Ishikawa (cell line): ENCODE measurements around the gene SEMA3B.

Experiments
- CEBPB ChIP-seq: IDR thresholded peaks from 2 replicates; pipeline ENCODE4 v1.6.1; 2012
- CREB1 ChIP-seq: IDR thresholded peaks from 2 replicates; pipeline ENCODE4 v1.6.1; 2012; ENCODE audit warnings: low read depth
- EGR1 ChIP-seq: IDR thresholded peaks from 2 replicates; pipeline ENCODE4 v1.6.1; 2012
- EP300 ChIP-seq: IDR thresholded peaks from 2 replicates; pipeline ENCODE4 v1.6.1; 2012; ENCODE audit warnings: borderline replicate concordance
- FOXM1 ChIP-seq: IDR thresholded peaks from 2 replicates; pipeline ENCODE4 v1.6.1; 2012; ENCODE audit warnings: low read depth, borderline replicate concordance
- NFIC ChIP-seq: IDR thresholded peaks from 2 replicates; pipeline ENCODE4 v1.6.1; 2012
- RAD21 ChIP-seq: IDR thresholded peaks from 2 replicates; pipeline ENCODE4 v1.6.1; 2012; ENCODE audit warnings: low read depth
- REST ChIP-seq: IDR thresholded peaks from 2 replicates; pipeline ENCODE4 v1.6.1; 2012; ENCODE audit warnings: low read depth, mild to moderate bottlenecking
- TAF1 ChIP-seq: IDR thresholded peaks from 2 replicates; pipeline ENCODE4 v1.6.1; 2012; ENCODE audit warnings: low read depth, mild to moderate bottlenecking
- TCF12 ChIP-seq: IDR thresholded peaks from 2 replicates; pipeline ENCODE4 v1.6.1; 2012; ENCODE audit warnings: low read depth
- TEAD4 ChIP-seq: IDR thresholded peaks from 2 replicates; pipeline ENCODE4 v1.6.1; 2012
- USF1 ChIP-seq: IDR thresholded peaks from 2 replicates; pipeline ENCODE4 v1.6.1; 2012
- YY1 ChIP-seq: IDR thresholded peaks from 2 replicates; pipeline ENCODE4 v1.6.1; 2012; ENCODE audit warnings: low read depth
- ZBTB7A ChIP-seq: IDR thresholded peaks from 2 replicates; pipeline ENCODE4 v1.6.1; 2012; ENCODE audit warnings: low read depth
- TF ChIP-seq, protein P1 (sequence below): IDR thresholded peaks from 2 replicates; pipeline ENCODE4 v1.6.1; 2012

SEMA3B gene

DNA sequence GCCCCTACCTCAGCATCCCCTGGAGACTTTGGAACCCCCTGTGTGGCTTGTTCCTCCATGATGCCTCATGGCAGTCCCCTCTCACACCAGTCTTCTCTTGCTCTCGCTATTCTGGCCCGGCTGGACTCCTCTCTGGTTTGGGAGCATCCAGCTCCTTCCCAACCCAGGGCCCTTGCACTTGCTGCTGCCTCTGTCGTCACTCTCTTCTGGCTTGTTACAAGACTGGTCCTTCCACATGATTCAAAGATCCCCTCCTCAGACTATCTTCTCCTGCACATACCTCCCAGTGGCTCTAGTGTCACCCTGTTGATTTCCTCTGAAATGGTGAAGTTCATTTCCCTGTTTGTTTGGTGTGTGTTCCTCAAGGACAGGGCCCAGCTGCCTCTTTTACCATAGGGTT is 39.5 kb upstream of the SEMA3B start:
- no peak for TF ChIP-seq USF1
- no peak for TF ChIP-seq EP300
- no peak for TF ChIP-seq ZBTB7A
- TF ChIP-seq EGR1: no peak
- TF ChIP-seq TEAD4: no peak
- TF ChIP-seq REST: no peak
- no peak for TF ChIP-seq RAD21
- no peak for TF ChIP-seq TCF12
- TF ChIP-seq FOXM1: no peak
- TF ChIP-seq, protein P1, sequence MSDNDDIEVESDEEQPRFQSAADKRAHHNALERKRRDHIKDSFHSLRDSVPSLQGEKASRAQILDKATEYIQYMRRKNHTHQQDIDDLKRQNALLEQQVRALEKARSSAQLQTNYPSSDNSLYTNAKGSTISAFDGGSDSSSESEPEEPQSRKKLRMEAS: no peak

- no peak for TF ChIP-seq USF1
- TF ChIP-seq, protein P1: no peak
- TF ChIP-seq TAF1: no peak
- no peak for TF ChIP-seq RAD21
- TF ChIP-seq EP300: no peak
- TF ChIP-seq CREB1: no peak
- no peak for TF ChIP-seq TCF12
- TF ChIP-seq YY1: no peak
- TF ChIP-seq REST: no peak
- no peak for TF ChIP-seq ZBTB7A
- TF ChIP-seq NFIC: no peak
- no peak for TF ChIP-seq EGR1
- TF ChIP-seq CEBPB: no peak
- no peak for TF ChIP-seq TEAD4
- no peak for TF ChIP-seq FOXM1
Measured at GRCh38 chr3:50230104-50230793, 38.7 kb upstream of the SEMA3B start.

DNA sequence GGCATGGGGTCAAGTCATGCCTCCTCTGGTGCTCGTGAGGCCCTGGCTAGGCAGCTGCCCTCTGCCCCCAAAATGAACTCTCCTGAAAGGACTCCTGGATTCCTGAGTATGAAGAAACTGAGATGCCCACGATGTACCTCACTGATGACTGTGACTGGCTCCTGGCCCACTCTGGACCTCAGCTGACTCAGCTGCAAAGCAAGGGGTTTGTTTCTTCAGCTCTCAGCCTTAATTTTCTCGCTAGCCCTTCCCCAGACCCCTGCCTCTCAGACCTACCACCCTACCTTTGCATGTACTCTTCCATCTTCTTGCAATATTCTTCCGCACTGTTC is 38.2 kb upstream of the SEMA3B start:
- TF ChIP-seq TCF12 (no peak), ZBTB7A (no peak), EGR1 (no peak)
- TF ChIP-seq, protein P1: no peak

DNA sequence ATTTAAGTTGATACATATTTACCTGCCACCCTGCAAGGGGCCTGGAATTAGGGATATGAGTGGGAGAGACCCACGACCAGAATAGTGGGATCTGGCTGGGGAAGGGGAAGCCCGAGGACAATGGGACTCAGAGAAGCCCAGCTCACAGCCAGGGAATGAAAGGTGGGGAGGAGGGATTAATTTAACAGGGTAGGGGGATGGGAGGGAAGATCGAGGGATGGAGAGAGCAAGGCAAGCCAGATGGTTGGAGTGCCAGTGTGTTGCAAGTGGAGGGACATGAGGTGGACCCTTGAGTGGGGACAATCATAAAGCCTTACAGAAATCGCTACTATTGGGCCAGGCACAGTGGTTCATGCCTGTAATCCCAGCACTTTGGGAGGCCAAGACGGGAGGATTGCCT is 37.4 kb upstream of the SEMA3B start:
- TF ChIP-seq TCF12 (no peak), USF1 (no peak), EGR1 (no peak), TEAD4 (no peak), CEBPB (no peak), CREB1 (no peak), YY1 (no peak)
- TF ChIP-seq, protein P1: no peak

- TF ChIP-seq FOXM1 (no peak), TCF12 (no peak), RAD21 (no peak), YY1 (no peak), CEBPB (no peak), ZBTB7A (no peak)
- TF ChIP-seq, protein P1: no peak
Measured at GRCh38 chr3:50232303-50232702, 36.6 kb upstream of the SEMA3B start.
